ENCODE results near the gene TGFB1.

The TGFB1 gene

GRCh38 chr19:41344162-41344561 lies 9.6 kb downstream of the TGFB1 start:
- no peak for ATAC-seq
- TF ChIP-seq ZC3H10 (CRISPR knock-in tag; IDR thresholded peaks at IDR 0.05): no peak
- TF ChIP-seq TOX (CRISPR knock-in tag; IDR thresholded peaks at IDR 0.05; ENCODE audit: borderline replicate concordance): no peak
- TF ChIP-seq ESRRG (CRISPR knock-in tag; IDR thresholded peaks at IDR 0.05): no peak
- TF ChIP-seq ZNF8 (CRISPR knock-in tag; IDR thresholded peaks at IDR 0.05): no peak
- no peak for TF ChIP-seq ZFP3 (CRISPR knock-in tag; IDR thresholded peaks at IDR 0.05)
- TF ChIP-seq, protein P1, sequence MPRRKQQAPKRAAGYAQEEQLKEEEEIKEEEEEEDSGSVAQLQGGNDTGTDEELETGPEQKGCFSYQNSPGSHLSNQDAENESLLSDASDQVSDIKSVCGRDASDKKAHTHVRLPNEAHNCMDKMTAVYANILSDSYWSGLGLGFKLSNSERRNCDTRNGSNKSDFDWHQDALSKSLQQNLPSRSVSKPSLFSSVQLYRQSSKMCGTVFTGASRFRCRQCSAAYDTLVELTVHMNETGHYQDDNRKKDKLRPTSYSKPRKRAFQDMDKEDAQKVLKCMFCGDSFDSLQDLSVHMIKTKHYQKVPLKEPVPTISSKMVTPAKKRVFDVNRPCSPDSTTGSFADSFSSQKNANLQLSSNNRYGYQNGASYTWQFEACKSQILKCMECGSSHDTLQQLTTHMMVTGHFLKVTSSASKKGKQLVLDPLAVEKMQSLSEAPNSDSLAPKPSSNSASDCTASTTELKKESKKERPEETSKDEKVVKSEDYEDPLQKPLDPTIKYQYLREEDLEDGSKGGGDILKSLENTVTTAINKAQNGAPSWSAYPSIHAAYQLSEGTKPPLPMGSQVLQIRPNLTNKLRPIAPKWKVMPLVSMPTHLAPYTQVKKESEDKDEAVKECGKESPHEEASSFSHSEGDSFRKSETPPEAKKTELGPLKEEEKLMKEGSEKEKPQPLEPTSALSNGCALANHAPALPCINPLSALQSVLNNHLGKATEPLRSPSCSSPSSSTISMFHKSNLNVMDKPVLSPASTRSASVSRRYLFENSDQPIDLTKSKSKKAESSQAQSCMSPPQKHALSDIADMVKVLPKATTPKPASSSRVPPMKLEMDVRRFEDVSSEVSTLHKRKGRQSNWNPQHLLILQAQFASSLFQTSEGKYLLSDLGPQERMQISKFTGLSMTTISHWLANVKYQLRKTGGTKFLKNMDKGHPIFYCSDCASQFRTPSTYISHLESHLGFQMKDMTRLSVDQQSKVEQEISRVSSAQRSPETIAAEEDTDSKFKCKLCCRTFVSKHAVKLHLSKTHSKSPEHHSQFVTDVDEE (CRISPR knock-in tag; IDR thresholded peaks at IDR 0.05): no peak
- TF ChIP-seq BACH2 (CRISPR knock-in tag; IDR thresholded peaks at IDR 0.05; ENCODE audit: borderline replicate concordance): no peak
- TF ChIP-seq CREB5 (CRISPR knock-in tag; IDR thresholded peaks at IDR 0.05; ENCODE audit: low read depth): no peak
- no peak for TF ChIP-seq ZNF70 (CRISPR knock-in tag; IDR thresholded peaks at IDR 0.05)
- no peak for TF ChIP-seq OSR1 (CRISPR knock-in tag; IDR thresholded peaks at IDR 0.05)

GRCh38 chr19:41341669-41342490 lies 11.8 kb downstream of the TGFB1 start:
- ATAC-seq: no peak

DNA sequence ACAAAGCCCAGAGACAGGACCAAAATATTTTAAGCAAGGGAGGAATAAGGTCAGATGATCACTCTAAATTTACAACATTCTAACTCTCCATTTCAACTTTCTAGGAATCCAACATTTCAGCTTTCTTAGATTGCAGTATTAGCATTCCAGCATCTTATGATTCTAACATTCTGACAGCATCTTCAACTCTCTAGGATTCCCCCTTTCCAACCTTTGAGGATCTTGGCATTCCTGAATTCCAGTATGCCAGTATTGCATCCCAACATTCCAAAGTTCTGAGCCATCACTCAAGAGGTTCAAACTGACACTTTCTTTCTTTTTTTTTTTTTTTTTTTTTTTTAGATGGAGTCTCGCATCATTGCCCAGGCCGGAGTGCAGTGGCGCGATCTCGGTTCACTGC lies 13.8 kb downstream of the TGFB1 start:
- ATAC-seq: peak; percentile 53; the same call in 2 of the 3 replicates
- TF ChIP-seq OSR1 (CRISPR knock-in tag; IDR thresholded peaks at IDR 0.05) (peak; percentile 85; the same call in 1 of the 2 replicates), ZC3H10 (CRISPR knock-in tag; IDR thresholded peaks at IDR 0.05) (no peak)

More at GRCh38 chr19:41341669-41342490, 11.8 kb downstream of the TGFB1 start:
- TF ChIP-seq, protein P2, sequence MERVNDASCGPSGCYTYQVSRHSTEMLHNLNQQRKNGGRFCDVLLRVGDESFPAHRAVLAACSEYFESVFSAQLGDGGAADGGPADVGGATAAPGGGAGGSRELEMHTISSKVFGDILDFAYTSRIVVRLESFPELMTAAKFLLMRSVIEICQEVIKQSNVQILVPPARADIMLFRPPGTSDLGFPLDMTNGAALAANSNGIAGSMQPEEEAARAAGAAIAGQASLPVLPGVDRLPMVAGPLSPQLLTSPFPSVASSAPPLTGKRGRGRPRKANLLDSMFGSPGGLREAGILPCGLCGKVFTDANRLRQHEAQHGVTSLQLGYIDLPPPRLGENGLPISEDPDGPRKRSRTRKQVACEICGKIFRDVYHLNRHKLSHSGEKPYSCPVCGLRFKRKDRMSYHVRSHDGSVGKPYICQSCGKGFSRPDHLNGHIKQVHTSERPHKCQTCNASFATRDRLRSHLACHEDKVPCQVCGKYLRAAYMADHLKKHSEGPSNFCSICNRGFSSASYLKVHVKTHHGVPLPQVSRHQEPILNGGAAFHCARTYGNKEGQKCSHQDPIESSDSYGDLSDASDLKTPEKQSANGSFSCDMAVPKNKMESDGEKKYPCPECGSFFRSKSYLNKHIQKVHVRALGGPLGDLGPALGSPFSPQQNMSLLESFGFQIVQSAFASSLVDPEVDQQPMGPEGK (CRISPR knock-in tag; IDR thresholded peaks at IDR 0.05; ENCODE audit: borderline replicate concordance): no peak
- TF ChIP-seq OSR1 (CRISPR knock-in tag; IDR thresholded peaks at IDR 0.05) (no peak), ZC3H10 (CRISPR knock-in tag; IDR thresholded peaks at IDR 0.05) (no peak), ZNF8 (CRISPR knock-in tag; IDR thresholded peaks at IDR 0.05) (no peak), ESRRG (CRISPR knock-in tag; IDR thresholded peaks at IDR 0.05) (no peak), CSDC2 (CRISPR knock-in tag; IDR thresholded peaks at IDR 0.05) (no peak), ISL1 (CRISPR knock-in tag; IDR thresholded peaks at IDR 0.05) (no peak), SNAI2 (CRISPR knock-in tag; IDR thresholded peaks at IDR 0.05) (no peak), ZNF70 (CRISPR knock-in tag; IDR thresholded peaks at IDR 0.05) (no peak), RARB (CRISPR knock-in tag; IDR thresholded peaks at IDR 0.05) (no peak)
- TF ChIP-seq, protein P3, sequence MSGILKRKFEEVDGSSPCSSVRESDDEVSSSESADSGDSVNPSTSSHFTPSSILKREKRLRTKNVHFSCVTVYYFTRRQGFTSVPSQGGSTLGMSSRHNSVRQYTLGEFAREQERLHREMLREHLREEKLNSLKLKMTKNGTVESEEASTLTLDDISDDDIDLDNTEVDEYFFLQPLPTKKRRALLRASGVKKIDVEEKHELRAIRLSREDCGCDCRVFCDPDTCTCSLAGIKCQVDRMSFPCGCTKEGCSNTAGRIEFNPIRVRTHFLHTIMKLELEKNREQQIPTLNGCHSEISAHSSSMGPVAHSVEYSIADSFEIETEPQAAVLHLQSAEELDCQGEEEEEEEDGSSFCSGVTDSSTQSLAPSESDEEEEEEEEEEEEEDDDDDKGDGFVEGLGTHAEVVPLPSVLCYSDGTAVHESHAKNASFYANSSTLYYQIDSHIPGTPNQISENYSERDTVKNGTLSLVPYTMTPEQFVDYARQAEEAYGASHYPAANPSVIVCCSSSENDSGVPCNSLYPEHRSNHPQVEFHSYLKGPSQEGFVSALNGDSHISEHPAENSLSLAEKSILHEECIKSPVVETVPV (CRISPR knock-in tag; IDR thresholded peaks at IDR 0.05): no peak

DNA sequence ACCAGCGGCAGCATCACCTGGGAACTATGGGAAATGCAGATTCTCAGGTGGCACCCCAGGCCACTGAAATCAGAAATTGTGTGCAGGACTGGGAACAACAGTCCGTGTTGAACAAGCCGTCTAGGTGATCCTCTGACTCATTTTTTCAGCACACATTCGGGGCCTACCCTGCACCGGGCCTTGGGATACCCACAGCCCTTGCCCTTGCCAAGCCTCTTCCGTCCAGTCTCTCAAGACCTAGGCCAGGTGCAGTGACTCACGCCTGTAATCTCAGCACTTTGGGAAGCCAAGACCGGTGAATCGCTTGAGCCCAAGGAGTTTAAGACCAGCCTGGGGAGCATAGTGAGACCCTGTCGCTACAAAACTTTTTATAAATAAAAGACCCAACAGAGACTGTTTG lies 18.3 kb downstream of the TGFB1 start:
- no peak for TF ChIP-seq ESRRG (CRISPR knock-in tag; IDR thresholded peaks at IDR 0.05)
- TF ChIP-seq BACH2 (CRISPR knock-in tag; IDR thresholded peaks at IDR 0.05; ENCODE audit: borderline replicate concordance): no peak
- ATAC-seq: no peak

- TF ChIP-seq GLIS3 (CRISPR knock-in tag; IDR thresholded peaks at IDR 0.05) (no peak), BACH2 (CRISPR knock-in tag; IDR thresholded peaks at IDR 0.05; ENCODE audit: borderline replicate concordance) (no peak), ZFP3 (CRISPR knock-in tag; IDR thresholded peaks at IDR 0.05) (no peak)
- TF ChIP-seq, protein P4, sequence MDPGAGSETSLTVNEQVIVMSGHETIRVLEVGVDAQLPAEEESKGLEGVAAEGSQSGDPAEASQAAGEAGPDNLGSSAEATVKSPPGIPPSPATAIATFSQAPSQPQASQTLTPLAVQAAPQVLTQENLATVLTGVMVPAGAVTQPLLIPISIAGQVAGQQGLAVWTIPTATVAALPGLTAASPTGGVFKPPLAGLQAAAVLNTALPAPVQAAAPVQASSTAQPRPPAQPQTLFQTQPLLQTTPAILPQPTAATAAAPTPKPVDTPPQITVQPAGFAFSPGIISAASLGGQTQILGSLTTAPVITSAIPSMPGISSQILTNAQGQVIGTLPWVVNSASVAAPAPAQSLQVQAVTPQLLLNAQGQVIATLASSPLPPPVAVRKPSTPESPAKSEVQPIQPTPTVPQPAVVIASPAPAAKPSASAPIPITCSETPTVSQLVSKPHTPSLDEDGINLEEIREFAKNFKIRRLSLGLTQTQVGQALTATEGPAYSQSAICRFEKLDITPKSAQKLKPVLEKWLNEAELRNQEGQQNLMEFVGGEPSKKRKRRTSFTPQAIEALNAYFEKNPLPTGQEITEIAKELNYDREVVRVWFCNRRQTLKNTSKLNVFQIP (CRISPR knock-in tag; IDR thresholded peaks at IDR 0.05; ENCODE audit: borderline replicate concordance, low read depth): no peak
Measured at GRCh38 chr19:41334793-41335192, 18.9 kb downstream of the TGFB1 start.

More at GRCh38 chr19:41334793-41335192, 18.9 kb downstream of the TGFB1 start:
- ATAC-seq: no peak
